Measurements from ENCODE around the gene PPM1L. TPM values are rescaled to one million over a fixed set of nuclear protein-coding genes. Genes with fewer than 3 reads are reported as not detected.

PPM1L gene
- total and polyA plus RNA-seq, 7 donors = 6.2 to 76.1 (median 66.0) TPM

DNA sequence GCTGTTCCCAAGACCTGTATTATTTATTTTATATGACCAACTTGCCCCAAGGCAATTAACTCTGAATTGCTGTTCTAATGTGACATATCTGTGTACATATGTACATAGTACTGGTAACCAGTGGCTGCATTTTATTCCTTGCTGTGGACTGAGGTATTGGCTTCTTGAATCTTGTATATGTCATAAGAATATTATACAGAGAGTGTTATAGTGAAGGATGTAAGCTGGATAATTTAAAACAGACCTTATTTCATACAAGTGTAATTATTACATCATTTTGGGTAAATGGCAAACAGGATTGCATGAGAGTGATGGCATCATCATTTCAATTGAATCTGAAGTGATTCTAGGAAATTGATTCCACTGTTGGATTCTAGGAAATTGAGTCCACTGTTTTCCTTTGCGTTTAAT, 316.2 kb downstream of the PPM1L start:
- intact Hi-C loops (cut with DNase I) = no loop called here
- H3K27ac ChIP-seq = no peak overlapping the region
- no peak for TF ChIP-seq CTCF (IDR thresholded peaks at IDR 0.05)
- 91 to 95% (median 93%) methylated on average over 1 of the region's 1 CpG for WGBS, 3 donors
- no peaks in the 10 kb centered on the region for H3K27me3 ChIP-seq (ENCODE audit: insufficient read depth in 3 of 3, low read length in 2 of 3)
- H3K9me3 ChIP-seq = no peaks in the 10 kb centered on the region
- H3K4me1 ChIP-seq = no peaks in the 10 kb centered on the region
- H3K4me3 ChIP-seq = no peak overlapping the region
- DNase-seq (no peak), ATAC-seq (no peak)
- H3K36me3 ChIP-seq (ENCODE audit: insufficient read depth in 1 of 2, low read depth in 1 of 2) = peaks cover 5 to 18% of the 10 kb centered on the region in 2 donors

DNA sequence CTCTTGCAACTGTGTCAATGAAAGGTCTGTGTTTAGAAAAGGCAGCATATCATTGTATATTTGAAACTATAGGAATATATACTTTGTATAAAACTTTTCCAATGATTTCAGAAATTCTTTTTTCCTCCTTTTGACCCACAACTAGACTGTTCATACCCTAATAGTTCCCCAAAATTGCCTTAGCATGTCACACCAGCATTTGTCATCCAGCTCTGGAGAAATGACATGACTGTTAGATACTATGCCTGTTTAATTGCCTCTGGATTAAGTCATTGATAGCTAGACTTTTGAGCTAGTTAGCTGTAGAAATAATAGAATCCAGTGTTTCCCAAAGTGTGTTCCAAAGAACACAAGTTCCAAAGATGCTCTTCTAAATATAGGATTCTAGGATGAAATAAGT, 316.7 kb downstream of the PPM1L start:
- intact Hi-C loops (cut with DNase I) = no loop called here
- no peak for TF ChIP-seq CTCF (IDR thresholded peaks at IDR 0.05)
- Histone ChIP-seq H3K27ac (no peak overlapping the region), H3K27me3 (ENCODE audit: insufficient read depth in 3 of 3, low read length in 2 of 3) (no peaks in the 10 kb centered on the region), H3K4me3 (no peak overlapping the region), H3K36me3 (ENCODE audit: insufficient read depth in 1 of 2, low read depth in 1 of 2) (peaks cover 5 to 18% of the 10 kb centered on the region in 2 donors), H3K9me3 (no peaks in the 10 kb centered on the region), H3K4me1 (no peaks in the 10 kb centered on the region)
- no peak for ATAC-seq
- DNase-seq = no peak

DNA sequence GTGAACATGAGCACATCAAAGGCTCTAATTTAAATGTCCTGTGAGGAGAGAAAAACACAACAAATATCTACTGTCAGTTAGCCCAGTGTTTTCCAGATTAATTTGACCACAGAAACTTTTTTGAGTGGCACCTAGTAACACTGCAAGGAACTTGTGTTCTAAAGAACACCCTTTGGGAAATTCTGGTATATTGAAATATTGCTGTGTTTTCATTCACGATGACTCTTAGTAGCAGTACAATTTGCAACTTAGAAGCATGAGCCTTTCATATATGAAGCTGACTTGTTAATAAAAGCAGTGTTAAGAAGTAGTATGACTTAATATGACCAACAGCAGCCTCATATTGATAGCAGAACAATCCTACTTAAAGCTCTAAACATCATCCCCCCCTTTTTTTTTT, 317.1 kb downstream of the PPM1L start:
- 91 to 100% (median 92%) methylated on average over 1 of the region's 1 CpG for WGBS, 3 donors
- no peaks in the 10 kb centered on the region for H3K27me3 ChIP-seq (ENCODE audit: insufficient read depth in 3 of 3, low read length in 2 of 3)

GRCh38 chr3:161081633-161082032, 325.6 kb downstream of the PPM1L start:
- no peak for TF ChIP-seq CTCF (IDR thresholded peaks at IDR 0.05)
- intact Hi-C loops (cut with DNase I) = no loop called here
- H3K27me3 ChIP-seq (ENCODE audit: insufficient read depth in 3 of 3, low read length in 2 of 3) = no peaks in the 10 kb centered on the region
- H3K27ac ChIP-seq = no peak overlapping the region
- H3K36me3 ChIP-seq (ENCODE audit: insufficient read depth in 1 of 2, low read depth in 1 of 2) = no peaks in the 10 kb centered on the region
- DNase-seq (no peak), ATAC-seq (no peak)
- H3K4me1 ChIP-seq = no peaks in the 10 kb centered on the region
- H3K9me3 ChIP-seq = no peaks in the 10 kb centered on the region
- 52 to 70% (median 59%) methylated on average over 4 of the region's 4 CpGs for WGBS, 3 donors
- H3K4me3 ChIP-seq = no peak overlapping the region

More for the DNA sequence above, 317.1 kb downstream of the PPM1L start:
- Histone ChIP-seq H3K36me3 (ENCODE audit: insufficient read depth in 1 of 2, low read depth in 1 of 2) (peaks cover 5 to 18% of the 10 kb centered on the region in 2 donors), H3K27ac (no peak overlapping the region), H3K9me3 (no peaks in the 10 kb centered on the region), H3K4me1 (no peaks in the 10 kb centered on the region), H3K4me3 (no peak overlapping the region)
- no peak for DNase-seq
- no peak for ATAC-seq
- no peak for TF ChIP-seq CTCF (IDR thresholded peaks at IDR 0.05)
- intact Hi-C loops (cut with DNase I) = no loop called here

- ATAC-seq = peak in 2 of 4 donors; percentile 14 to 32
- no peak overlapping the region for H3K4me3 ChIP-seq
- TF ChIP-seq CTCF (IDR thresholded peaks at IDR 0.05) = no peak
- H3K9me3 ChIP-seq = no peaks in the 10 kb centered on the region
- no peaks in the 10 kb centered on the region for H3K27me3 ChIP-seq (ENCODE audit: insufficient read depth in 3 of 3, low read length in 2 of 3)
- WGBS, 3 donors = 40 to 46% (median 43%) methylated on average over 2 of the region's 2 CpGs
- H3K27ac ChIP-seq = no peak overlapping the region
- DNase-seq = no peak
- no peaks in the 10 kb centered on the region for H3K36me3 ChIP-seq (ENCODE audit: insufficient read depth in 1 of 2, low read depth in 1 of 2)
- intact Hi-C loops (cut with DNase I) = no loop called here
- H3K4me1 ChIP-seq = no peaks in the 10 kb centered on the region
Measured at GRCh38 chr3:161082063-161082462, 326.0 kb downstream of the PPM1L start.

All from psoas muscle (tissue), 8 donors.